HepG2 (cell line): ENCODE results near the gene CDK6. TPM values are rescaled to one million over a fixed set of nuclear protein-coding genes. Genes with fewer than 3 reads are reported as not detected.

Experiments used
- ATAC-seq: fragments of 200-7000 bp; cut with Tn5 transposase; 3 replicates; pipeline ENCODE4 v1.9.1; 2020; ENCODE audit warnings: mild to moderate bottlenecking, moderate library complexity
- BruUV-seq: library from RNA; stranded (reverse); fragments of 400-500 nt; replicated peaks from 2 replicates; lab custom pipeline; 2021; lab: Mats Ljungman, UMichigan
- CTCF ChIA-PET: fragments of 300-600 bp; formaldehyde crosslinking; extraction: SDS; loops from one replicate; lab custom pipeline; 2021; ENCODE audit warnings: low total read pairs, inconsistent platforms, low intra/inter-chr PET ratio; lab: Yijun Ruan, JAX
- POLR2A ChIA-PET: fragments of 350-600 bp; sonication (Branson Sonifier 250); formaldehyde crosslinking; loops from one replicate; lab custom pipeline; 2020; ENCODE audit warnings: antibody characterized with exemption, inconsistent platforms; lab: Yijun Ruan, JAX
- DNase-seq: peaks from one replicate; pipeline ENCODE4 v3.0.0-alpha.2; 2015; ENCODE audit warnings: low spot score
- FAIRE-seq: peaks from 3 replicates; lab custom pipeline; 2011; peaks lifted over from hg19 to GRCh38; lab: Jason Lieb, UNC
- H2AFZ ChIP-seq: one replicate; pipeline ENCODE4 v1.6.1; 2011; ENCODE audit warnings: low read length, inconsistent platforms
- H3K27ac ChIP-seq: fragments of 300-600 bp; 3 replicates; pipeline ENCODE4 v1.8.0; 2011; ENCODE audit warnings: mixed run types, mild to moderate bottlenecking, mixed read lengths, low read length, inconsistent platforms; ENCODE audit not compliant: insufficient read depth; ENCODE audit errors: extremely low read length
- H3K27me3 ChIP-seq, 2 experiments: fragments of 200-600 bp in 1 of 2; 2 replicates in 1 of 2; 3 replicates in 1 of 2; pipeline versions ENCODE4 v1.6.0 to v1.8.0; 2011; ENCODE audit warnings: low read length in 2 of 2, mild to moderate bottlenecking in 2 of 2, moderate library complexity in 2 of 2, inconsistent platforms in 1 of 2; ENCODE audit not compliant: insufficient read depth in 2 of 2, control insufficient read depth in 1 of 2
- H3K36me3 ChIP-seq, 2 experiments: fragments of 200-600 bp in 1 of 2; replicated peaks in 1 of 2; 2 replicates in 1 of 2; 3 replicates in 1 of 2; pipeline versions ENCODE4 v1.5.1 to v1.8.0; 2011; ENCODE audit warnings: low read length in 2 of 2, inconsistent platforms in 1 of 2; ENCODE audit not compliant: insufficient read depth in 2 of 2, control insufficient read depth in 1 of 2
- H3K4me1 ChIP-seq: 2 replicates; pipeline ENCODE4 v1.5.1; 2012; ENCODE audit warnings: low read length, inconsistent platforms; ENCODE audit not compliant: insufficient read depth
- H3K4me2 ChIP-seq: 2 replicates; pipeline ENCODE4 v1.6.0; 2011; ENCODE audit warnings: low read depth, low read length, inconsistent platforms
- H3K4me3 ChIP-seq, 3 experiments: fragments of 200-600 bp in 1 of 3; sonication (generic), shearing (Covaris generic) in 1 of 3; replicated peaks in 1 of 3; 2 replicates each; pipeline ENCODE4 v1.5.1; 2011 to 2016; ENCODE audit warnings: low read length in 3 of 3, inconsistent platforms in 2 of 3, low read depth in 2 of 3, mild to moderate bottlenecking in 2 of 3, control low read depth in 1 of 3, mixed read lengths in 1 of 3; ENCODE audit not compliant: insufficient read depth in 1 of 3
- H3K79me2 ChIP-seq: one replicate; pipeline ENCODE4 v1.6.1; 2011; ENCODE audit warnings: low read length, inconsistent platforms; ENCODE audit not compliant: insufficient read depth
- H3K9ac ChIP-seq: 2 replicates; pipeline ENCODE4 v1.6.0; 2011; ENCODE audit warnings: mild to moderate bottlenecking, low read depth, low read length, inconsistent platforms; ENCODE audit not compliant: insufficient read depth
- H3K9me3 ChIP-seq: 2 replicates; pipeline ENCODE4 v1.5.1; 2012; ENCODE audit warnings: mild to moderate bottlenecking, low read length
- H4K20me1 ChIP-seq: 2 replicates; pipeline ENCODE4 v1.6.0; 2011; ENCODE audit warnings: inconsistent platforms, mild to moderate bottlenecking, low read length, moderate library complexity; ENCODE audit not compliant: insufficient read depth
- AFF4 ChIP-seq: sonication (generic); formaldehyde crosslinking; IDR thresholded peaks from 2 replicates; pipeline ENCODE4 v1.4.0; 2020; ENCODE audit warnings: missing genetic modification reagents
- MAZ ChIP-seq, 2 experiments: sonication (generic) in 1 of 2; formaldehyde crosslinking in 1 of 2; IDR thresholded peaks; 2 replicates each; pipeline versions ENCODE4 v1.5.0 to v1.6.1; 2012 to 2020; ENCODE audit warnings: low read depth in 2 of 2, mild to moderate bottlenecking in 2 of 2, borderline replicate concordance in 1 of 2, improper control_type of control experiment in 1 of 2, low read length in 1 of 2, missing genetic modification reagents in 1 of 2, moderate library complexity in 1 of 2
- PRDM4 ChIP-seq: sonication (generic); formaldehyde crosslinking; IDR thresholded peaks from 2 replicates; pipeline ENCODE4 v1.9.0; 2021; ENCODE audit warnings: missing genetic modification reagents, borderline replicate concordance
- RBM22 ChIP-seq: fragments of 200-400 bp; formaldehyde crosslinking; optimal IDR thresholded peaks from 2 replicates; pipeline ENCODE3; 2017; ENCODE audit warnings: mild to moderate bottlenecking, low read length, moderate library complexity
- ZNF589 ChIP-seq: sonication (generic); formaldehyde crosslinking; conservative IDR thresholded peaks from 2 replicates; pipeline ENCODE4 v1.8.0; 2022; ENCODE audit warnings: mild to moderate bottlenecking, moderate library complexity, missing genetic modification reagents
- WGBS: methylation state at CpG from one replicate; pipeline ENCODE4 v1.1.6; 2017; ENCODE audit warnings: low lambda C conversion rate; 5-methylcytosine and 5-hydroxymethylcytosine counted together
- in situ Hi-C: cut with HindIII; loops from 2 replicates; pipeline ENCODE4 v1.10.0; 2017; ENCODE audit warnings: low pct_unique_long_range_greater_than_20kb; ENCODE audit not compliant: extremely low pct_ligation_motif_present
- intact Hi-C: fragments of 100-400 bp; cut with micrococcal nuclease; formaldehyde crosslinking; loops from one replicate; pipeline ENCODE4 v1.10.0; 2022; ENCODE audit not compliant: unreplicated experiment
- polyA plus RNA-seq, 8 experiments: library from polyadenylated mRNA; depleted of rRNA in 3 of 8; stranded (reverse) in 7 of 8; unstranded in 1 of 8; fragments of >200 nt; fragmentation: Illumina TruSeq in 4 of 8; extraction: Trizol in 4 of 8; gene quantifications; 2 replicates each; pipeline versions ENCODE4 v1.2.1 to v1.2.3, GENCODE V29; 2011 to 2016; ENCODE audit warnings: low read depth in 4 of 8, missing spikeins in 1 of 8, mixed read lengths in 1 of 8; ENCODE audit not compliant: insufficient read depth in 1 of 8
- total RNA-seq, 5 experiments: library from RNA; depleted of rRNA; stranded (reverse); fragments of >200 nt; fragmentation: Illumina TruSeq; extraction: Trizol; gene quantifications; 2 replicates each; pipeline ENCODE4 v1.2.3, GENCODE V29; 2016; ENCODE audit warnings: low read depth in 1 of 5

Gene CDK6
- total and polyA plus RNA-seq, 2 of the 13 experiments (the other 11 are each of a cell fraction or from before 2014, with no cell fraction given) = 34.6 to 90.8 TPM

- no peak for ATAC-seq
- H3K79me2 ChIP-seq = peaks cover 80% of the 10 kb centered on the region
- FAIRE-seq = no peak
These were observed 105.6 kb downstream of the CDK6 start for GRCh38 chr7:92730808-92731207.

More at GRCh38 chr7:92730808-92731207, 105.6 kb downstream of the CDK6 start:
- WGBS = 98% methylated on average over 3 of the region's 3 CpGs
- Histone ChIP-seq H3K36me3 (peaks cover 6 to 59% of the 10 kb centered on the region in 2 experiments), H3K4me2 (no peak overlapping the region), H3K9ac (no peak overlapping the region), H4K20me1 (no peaks in the 10 kb centered on the region; the same call in 1 of the 2 replicates), H3K4me1 (peaks cover 6% of the 10 kb centered on the region), H3K9me3 (no peaks in the 10 kb centered on the region), H3K27me3 (no peaks in the 10 kb centered on the region), H3K4me3 (no peak overlapping the region), H3K27ac (no peak overlapping the region), H2AFZ (no peak overlapping the region)
- intact Hi-C loops (no loop called here), in situ Hi-C loops (no loop called here)
- CTCF ChIA-PET = no interaction called here
- POLR2A ChIA-PET = no interaction called here
- BruUV-seq = no TSS peak
- TF ChIP-seq ZNF589 (CRISPR knock-in tag) (no peak), PRDM4 (CRISPR knock-in tag) (no peak), MAZ (IDR thresholded peaks at IDR 0.05; ENCODE audit: borderline replicate concordance, low read depth, low read length) (no peak), MAZ (CRISPR knock-in tag; IDR thresholded peaks at IDR 0.05; ENCODE audit: low read depth) (no peak), AFF4 (no peak), RBM22 (peak; percentile 8)
- no peak for DNase-seq
